SK-N-SH (cell line): Measurements from ENCODE around the gene CDH22. TPM values are rescaled to one million over a fixed set of nuclear protein-coding genes. Genes with fewer than 3 reads are reported as not detected.

Experiments
- CTCF ChIA-PET: fragments of 300-600, 350-600 bp; formaldehyde crosslinking; extraction: SDS; loops from one replicate; lab custom pipeline; 2021; lab: Yijun Ruan, JAX
- POLR2A ChIA-PET: fragments of 350-600 bp; sonication (Branson Sonifier 250); formaldehyde crosslinking; extraction: SDS; loops from one replicate; lab custom pipeline; 2020; ENCODE audit warnings: antibody characterized with exemption, inconsistent platforms; lab: Yijun Ruan, JAX
- DNase-seq: peaks from one replicate; pipeline ENCODE4 v3.0.0; 2012
- H2AFZ ChIP-seq: fragments of 200-600 bp; sonication (generic); 2 replicates; pipeline ENCODE4 v1.8.1; 2016; ENCODE audit warnings: antibody characterized with exemption, mild to moderate bottlenecking, low read depth
- H3F3A ChIP-seq: fragments of 200-600 bp; sonication (generic); replicated peaks from 2 replicates; pipeline ENCODE3; 2016; ENCODE audit warnings: antibody characterized with exemption, mild to moderate bottlenecking; ENCODE audit not compliant: insufficient read depth
- H3K27ac ChIP-seq, 2 experiments: fragments of 200-500 bp in 1 of 2; fragments of 200-600 bp in 1 of 2; sonication (Bioruptor generic) in 1 of 2; sonication (generic), shearing (Covaris generic) in 1 of 2; 2 replicates each; pipeline versions ENCODE4 v1.5.1 to v1.6.1; 2014 to 2016; ENCODE audit warnings: low read depth in 2 of 2, inconsistent platforms in 1 of 2, low read length in 1 of 2, mild to moderate bottlenecking in 1 of 2, mixed read lengths in 1 of 2
- H3K27me3 ChIP-seq: fragments of 200-600 bp; sonication (generic), shearing (Covaris generic); 2 replicates; pipeline ENCODE4 v1.6.1; 2016; ENCODE audit warnings: mixed run types; ENCODE audit not compliant: insufficient read depth
- H3K36me3 ChIP-seq, 2 experiments: fragments of 200-500 bp in 1 of 2; fragments of 200-600 bp in 1 of 2; sonication (Bioruptor generic) in 1 of 2; sonication (generic) in 1 of 2; replicated peaks in 1 of 2; 2 replicates each; pipeline versions ENCODE3 to v1.5.1; 2014 to 2016; ENCODE audit warnings: low read length in 1 of 2, mild to moderate bottlenecking in 1 of 2; ENCODE audit not compliant: insufficient read depth in 2 of 2, control insufficient read depth in 1 of 2
- H3K4me1 ChIP-seq, 2 experiments: fragments of 200-500 bp in 1 of 2; fragments of 200-600 bp in 1 of 2; sonication (Bioruptor generic) in 1 of 2; sonication (generic), shearing (Covaris generic) in 1 of 2; 2 replicates each; pipeline versions ENCODE4 v1.5.1 to v1.6.1; 2014 to 2016; ENCODE audit warnings: low read depth in 1 of 2, low read length in 1 of 2, mixed run types in 1 of 2; ENCODE audit not compliant: insufficient read depth in 2 of 2, control insufficient read depth in 1 of 2
- H3K4me2 ChIP-seq: fragments of 200-600 bp; sonication (generic), shearing (Covaris generic); 2 replicates; pipeline ENCODE4 v1.6.1; 2017; ENCODE audit warnings: mixed run types
- H3K4me3 ChIP-seq, 2 experiments: fragments of 200-500 bp in 1 of 2; fragments of 200-600 bp in 1 of 2; sonication (Bioruptor generic) in 1 of 2; sonication (generic), shearing (Covaris generic) in 1 of 2; 2 replicates each; pipeline versions ENCODE4 v1.5.1 to v1.8.1; 2014 to 2016; ENCODE audit warnings: low read depth in 2 of 2, inconsistent platforms in 1 of 2, low read length in 1 of 2, mild to moderate bottlenecking in 1 of 2, mixed read lengths in 1 of 2, moderate library complexity in 1 of 2
- H3K79me2 ChIP-seq: fragments of 200-600 bp; sonication (generic); 2 replicates; pipeline ENCODE4 v1.8.1; 2017; ENCODE audit warnings: mild to moderate bottlenecking; ENCODE audit not compliant: insufficient read depth
- H3K9ac ChIP-seq: fragments of 200-600 bp; sonication (generic); 2 replicates; pipeline ENCODE4 v1.6.1; 2017; ENCODE audit warnings: mixed run types
- H3K9me2 ChIP-seq: fragments of 200-600 bp; sonication (generic); 2 replicates; pipeline ENCODE4 v1.6.1; 2017; ENCODE audit warnings: mixed run types
- H3K9me3 ChIP-seq: fragments of 200-600 bp; sonication (generic); 2 replicates; pipeline ENCODE4 v1.6.1; 2017; ENCODE audit warnings: mixed run types, mild to moderate bottlenecking, moderate library complexity
- H4K20me1 ChIP-seq: fragments of 200-600 bp; sonication (generic); 2 replicates; pipeline ENCODE4 v1.6.1; 2017; ENCODE audit warnings: mild to moderate bottlenecking, mixed run types; ENCODE audit not compliant: insufficient read depth
- EP300 ChIP-seq, 2 experiments: IDR thresholded peaks; 2 replicates each; pipeline versions ENCODE4 v1.4.0 to v1.6.1; 2012; ENCODE audit warnings: borderline replicate concordance in 1 of 2, low read depth in 1 of 2, low read length in 1 of 2
- FOSL2 ChIP-seq: IDR thresholded peaks from 2 replicates; pipeline ENCODE4 v1.4.0; 2012; ENCODE audit warnings: low read depth, mild to moderate bottlenecking, moderate library complexity, borderline replicate concordance
- FOXJ3 ChIP-seq: sonication (generic); formaldehyde crosslinking; IDR thresholded peaks from 2 replicates; pipeline ENCODE4 v1.5.1; 2020; ENCODE audit warnings: mild to moderate bottlenecking, missing genetic modification reagents
- FOXM1 ChIP-seq: IDR thresholded peaks from 2 replicates; pipeline ENCODE4 v1.4.0; 2012; ENCODE audit warnings: low read depth, mild to moderate bottlenecking
- JUND ChIP-seq: IDR thresholded peaks from 2 replicates; pipeline ENCODE4 v1.4.0; 2012
- NFIC ChIP-seq: IDR thresholded peaks from 2 replicates; pipeline ENCODE4 v1.4.0; 2012; ENCODE audit warnings: borderline replicate concordance
- NRF1 ChIP-seq: IDR thresholded peaks from 2 replicates; pipeline ENCODE4 v1.6.1; 2012; ENCODE audit warnings: low read depth, mild to moderate bottlenecking, low read length
- RAD21 ChIP-seq: IDR thresholded peaks from 2 replicates; pipeline ENCODE4 v1.6.1; 2012; ENCODE audit warnings: mild to moderate bottlenecking, low read length
- RXRA ChIP-seq: IDR thresholded peaks from 2 replicates; pipeline ENCODE4 v1.4.0; 2012; ENCODE audit warnings: low read depth, mild to moderate bottlenecking, borderline replicate concordance
- SIN3A ChIP-seq: IDR thresholded peaks from 2 replicates; pipeline ENCODE4 v1.6.1; 2012; ENCODE audit warnings: low read depth, mild to moderate bottlenecking, low read length, moderate library complexity, borderline replicate concordance
- TAF1 ChIP-seq: IDR thresholded peaks from 2 replicates; pipeline ENCODE4 v1.6.1; 2012; ENCODE audit warnings: low read depth, mild to moderate bottlenecking, low read length, moderate library complexity, borderline replicate concordance
- TEAD4 ChIP-seq: IDR thresholded peaks from 2 replicates; pipeline ENCODE4 v1.4.0; 2012; ENCODE audit warnings: mild to moderate bottlenecking, borderline replicate concordance; ENCODE audit not compliant: insufficient read depth
- USF1 ChIP-seq: IDR thresholded peaks from 2 replicates; pipeline ENCODE4 v1.4.0; 2012; ENCODE audit warnings: low read depth, borderline replicate concordance
- WGBS: methylation state at CpG from one replicate; pipeline ENCODE4 v1.1.6; 2017; ENCODE audit warnings: low lambda C conversion rate; 5-methylcytosine and 5-hydroxymethylcytosine counted together
- polyA plus RNA-seq, 3 experiments: library from polyadenylated mRNA; depleted of rRNA; stranded (reverse); fragments of >200 nt; gene quantifications; 2 replicates each; pipeline ENCODE4 v1.2.3, GENCODE V29; 2012
- TF ChIP-seq, protein P1 (sequence below): IDR thresholded peaks from 2 replicates; pipeline ENCODE4; 2012
- TF ChIP-seq, protein P2 (sequence below): IDR thresholded peaks from 2 replicates; pipeline ENCODE4 v1.4.0; 2012; ENCODE audit warnings: low read depth
- TF ChIP-seq, protein P3 (sequence below): fragments of 150-350 bp; IDR thresholded peaks from 2 replicates; pipeline ENCODE4 v1.6.1; 2017; ENCODE audit warnings: antibody characterized with exemption, low read length, low read depth, borderline replicate concordance

The CDH22 gene
- polyA plus RNA-seq, 1 of the 3 experiments (the other 2 are of a cell fraction): not detected

GRCh38 chr20:46206992-46207549 is 101.2 kb downstream of the CDH22 start:
- no peak for TF ChIP-seq JUND
- no peak for TF ChIP-seq USF1
- no peak for TF ChIP-seq NRF1
- TF ChIP-seq, protein P1, sequence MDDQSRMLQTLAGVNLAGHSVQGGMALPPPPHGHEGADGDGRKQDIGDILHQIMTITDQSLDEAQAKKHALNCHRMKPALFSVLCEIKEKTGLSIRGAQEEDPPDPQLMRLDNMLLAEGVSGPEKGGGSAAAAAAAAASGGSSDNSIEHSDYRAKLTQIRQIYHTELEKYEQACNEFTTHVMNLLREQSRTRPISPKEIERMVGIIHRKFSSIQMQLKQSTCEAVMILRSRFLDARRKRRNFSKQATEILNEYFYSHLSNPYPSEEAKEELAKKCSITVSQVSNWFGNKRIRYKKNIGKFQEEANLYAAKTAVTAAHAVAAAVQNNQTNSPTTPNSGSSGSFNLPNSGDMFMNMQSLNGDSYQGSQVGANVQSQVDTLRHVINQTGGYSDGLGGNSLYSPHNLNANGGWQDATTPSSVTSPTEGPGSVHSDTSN: no peak
- TF ChIP-seq FOXJ3: no peak
- no peak for TF ChIP-seq NFIC
- TF ChIP-seq FOXM1: no peak
- TF ChIP-seq EP300 (IDR thresholded peaks at IDR 0.05; ENCODE audit: borderline replicate concordance in 1 of 2, low read depth in 1 of 2, low read length in 1 of 2): no peak
- no peak for TF ChIP-seq SIN3A
- no peak for TF ChIP-seq RAD21
- TF ChIP-seq, protein P2, sequence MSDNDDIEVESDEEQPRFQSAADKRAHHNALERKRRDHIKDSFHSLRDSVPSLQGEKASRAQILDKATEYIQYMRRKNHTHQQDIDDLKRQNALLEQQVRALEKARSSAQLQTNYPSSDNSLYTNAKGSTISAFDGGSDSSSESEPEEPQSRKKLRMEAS: no peak
- TF ChIP-seq TAF1: no peak
- no peak for TF ChIP-seq TEAD4
- no peaks in the 10 kb centered on the region for H3K9me3 ChIP-seq
- H3K9ac ChIP-seq: no peak overlapping the region
- DNase-seq: no peak
- ChIA-PET CTCF (interaction anchor here (1.5 to 1.6 kb wide), 3 partner anchors 79 to 141 kb away, joined by 3 to 6 read pairs (median 5); no protein-coding TSS in a partner anchor), POLR2A (no interaction called here)
- 74% methylated on average over 6 of the region's 6 CpGs for WGBS
- H3K4me3 ChIP-seq: no peak overlapping the region
- no peaks in the 10 kb centered on the region for H3K27me3 ChIP-seq
- no peaks in the 10 kb centered on the region; the same call in 1 of the 2 replicates for H4K20me1 ChIP-seq
- no peak overlapping the region for H3K4me2 ChIP-seq
- H3F3A ChIP-seq: no peaks in the 10 kb centered on the region
- H3K79me2 ChIP-seq: no peaks in the 10 kb centered on the region
- H3K9me2 ChIP-seq: no peaks in the 10 kb centered on the region
- no peak overlapping the region for H2AFZ ChIP-seq
- H3K4me1 ChIP-seq: peaks cover 0 to 16% of the 10 kb centered on the region in 2 experiments; a peak in 1 of 4 replicates
- no peaks in the 10 kb centered on the region for H3K36me3 ChIP-seq
- H3K27ac ChIP-seq: no peak overlapping the region

DNA sequence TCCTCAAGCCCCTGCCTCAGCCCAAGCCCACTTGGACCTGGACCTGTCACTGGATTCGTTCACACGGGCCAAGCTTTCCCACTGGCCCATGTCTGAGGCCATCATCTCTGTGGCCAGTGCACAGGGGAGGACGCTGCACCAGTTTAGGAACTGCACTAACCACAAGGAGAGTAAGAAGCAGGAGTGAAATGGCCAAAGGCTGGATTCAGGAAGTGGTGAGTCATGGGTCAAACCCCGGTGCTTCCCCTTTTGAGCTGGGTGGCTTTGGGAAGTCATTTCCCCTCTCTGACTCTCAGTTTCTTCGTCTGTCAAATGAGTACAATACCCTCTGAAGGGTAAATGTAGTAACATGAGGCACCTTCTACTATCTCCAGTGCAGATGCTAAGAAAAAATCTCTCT is 102.3 kb downstream of the CDH22 start:
- Histone ChIP-seq H3K9me2 (no peaks in the 10 kb centered on the region), H4K20me1 (no peaks in the 10 kb centered on the region; the same call in 1 of the 2 replicates), H3K27ac (no peak overlapping the region), H3K4me1 (peaks cover 0 to 12% of the 10 kb centered on the region in 2 experiments; a peak in 1 of 4 replicates), H3K27me3 (no peaks in the 10 kb centered on the region), H3K4me2 (no peak overlapping the region), H2AFZ (no peak overlapping the region), H3F3A (no peaks in the 10 kb centered on the region), H3K9me3 (no peaks in the 10 kb centered on the region), H3K79me2 (no peaks in the 10 kb centered on the region), H3K9ac (no peak overlapping the region), H3K36me3 (no peaks in the 10 kb centered on the region), H3K4me3 (no peak overlapping the region)
- WGBS: 43% methylated on average over 5 of the region's 5 CpGs
- TF ChIP-seq, protein P3, sequence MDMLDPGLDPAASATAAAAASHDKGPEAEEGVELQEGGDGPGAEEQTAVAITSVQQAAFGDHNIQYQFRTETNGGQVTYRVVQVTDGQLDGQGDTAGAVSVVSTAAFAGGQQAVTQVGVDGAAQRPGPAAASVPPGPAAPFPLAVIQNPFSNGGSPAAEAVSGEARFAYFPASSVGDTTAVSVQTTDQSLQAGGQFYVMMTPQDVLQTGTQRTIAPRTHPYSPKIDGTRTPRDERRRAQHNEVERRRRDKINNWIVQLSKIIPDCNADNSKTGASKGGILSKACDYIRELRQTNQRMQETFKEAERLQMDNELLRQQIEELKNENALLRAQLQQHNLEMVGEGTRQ: no peak
- no peak for TF ChIP-seq NFIC
- 0 out of 2 replicates have a peak, but pooled peaks have one; percentile 32 for TF ChIP-seq RXRA
- TF ChIP-seq JUND: no peak
- no peak; the same call in 1 of the 2 replicates for TF ChIP-seq FOSL2
- no peak for TF ChIP-seq USF1
- no peak for DNase-seq
- POLR2A ChIA-PET: no interaction called here
- CTCF ChIA-PET: interaction anchor here (1.0 to 1.6 kb wide), 7 partner anchors 9 to 142 kb away, joined by 3 to 6 read pairs (median 4); no protein-coding TSS in a partner anchor
